SK-N-SH (cell line): ENCODE results near the gene HSPG2.
"Not testable (repeated sequence)": the region's sequence is repeated elsewhere in the genome, so short reads cannot be mapped to it uniquely, and the experiment has no call there.

Source experiments
- EZH2phosphoT487 ChIP-seq: fragments of 200-600 bp; sonication (generic); IDR thresholded peaks from 2 replicates; pipeline ENCODE4 v1.6.1; 2017; ENCODE audit warnings: low read depth, mixed run types, mild to moderate bottlenecking, antibody characterized with exemption, moderate library complexity, borderline replicate concordance
- FOSL2 ChIP-seq: IDR thresholded peaks from 2 replicates; pipeline ENCODE4 v1.4.0; 2012; ENCODE audit warnings: low read depth, mild to moderate bottlenecking, moderate library complexity, borderline replicate concordance
- MAX ChIP-seq: IDR thresholded peaks from 2 replicates; pipeline ENCODE4 v1.4.0; 2012; ENCODE audit warnings: low read depth
- POLR2AphosphoS5 ChIP-seq: IDR thresholded peaks from 2 replicates; pipeline ENCODE4 v1.6.1; 2012; ENCODE audit warnings: low read depth, low read length
- RFX5 ChIP-seq: IDR thresholded peaks from 2 replicates; pipeline ENCODE4 v1.6.1; 2012; ENCODE audit warnings: mild to moderate bottlenecking, improper control_type of control experiment, low read length
- SIN3A ChIP-seq: IDR thresholded peaks from 2 replicates; pipeline ENCODE4 v1.6.1; 2012; ENCODE audit warnings: low read depth, mild to moderate bottlenecking, low read length, moderate library complexity, borderline replicate concordance
- TEAD4 ChIP-seq: IDR thresholded peaks from 2 replicates; pipeline ENCODE4 v1.4.0; 2012; ENCODE audit warnings: mild to moderate bottlenecking, borderline replicate concordance; ENCODE audit not compliant: insufficient read depth
- TF ChIP-seq, protein P1 (sequence below): IDR thresholded peaks from 2 replicates; pipeline ENCODE4 v1.4.0; 2012; ENCODE audit warnings: low read depth, borderline replicate concordance
- TF ChIP-seq, protein P2 (sequence below): fragments of 200-600 bp; sonication (generic); IDR thresholded peaks from 2 replicates; pipeline ENCODE4 v1.6.1; 2017; ENCODE audit warnings: antibody characterized with exemption, mild to moderate bottlenecking, moderate library complexity

DNA sequence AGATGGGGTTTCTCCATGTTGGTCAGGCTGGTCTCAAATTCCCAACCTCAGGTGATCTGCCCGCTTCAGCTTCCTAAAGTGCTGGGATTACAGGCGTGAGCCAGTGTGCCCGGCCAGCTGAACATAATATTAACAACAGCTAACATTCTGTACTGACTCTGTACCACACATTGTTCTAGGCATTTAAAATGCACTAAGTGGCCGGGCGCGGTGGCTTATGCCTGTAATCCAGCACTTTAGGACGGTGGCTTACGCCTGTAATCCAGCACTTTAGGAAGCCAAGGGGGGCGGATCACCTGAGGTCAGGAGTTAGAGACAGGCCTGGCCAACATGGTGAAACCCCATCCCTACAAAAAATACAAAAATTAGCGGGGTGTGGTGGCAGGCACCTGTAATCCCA, 110.4 kb downstream of the HSPG2 start:
- TF ChIP-seq FOSL2, POLR2AphosphoS5, EZH2phosphoT487, TEAD4, SIN3A, MAX, RFX5: not testable (repeated sequence)
- TF ChIP-seq, protein P1, sequence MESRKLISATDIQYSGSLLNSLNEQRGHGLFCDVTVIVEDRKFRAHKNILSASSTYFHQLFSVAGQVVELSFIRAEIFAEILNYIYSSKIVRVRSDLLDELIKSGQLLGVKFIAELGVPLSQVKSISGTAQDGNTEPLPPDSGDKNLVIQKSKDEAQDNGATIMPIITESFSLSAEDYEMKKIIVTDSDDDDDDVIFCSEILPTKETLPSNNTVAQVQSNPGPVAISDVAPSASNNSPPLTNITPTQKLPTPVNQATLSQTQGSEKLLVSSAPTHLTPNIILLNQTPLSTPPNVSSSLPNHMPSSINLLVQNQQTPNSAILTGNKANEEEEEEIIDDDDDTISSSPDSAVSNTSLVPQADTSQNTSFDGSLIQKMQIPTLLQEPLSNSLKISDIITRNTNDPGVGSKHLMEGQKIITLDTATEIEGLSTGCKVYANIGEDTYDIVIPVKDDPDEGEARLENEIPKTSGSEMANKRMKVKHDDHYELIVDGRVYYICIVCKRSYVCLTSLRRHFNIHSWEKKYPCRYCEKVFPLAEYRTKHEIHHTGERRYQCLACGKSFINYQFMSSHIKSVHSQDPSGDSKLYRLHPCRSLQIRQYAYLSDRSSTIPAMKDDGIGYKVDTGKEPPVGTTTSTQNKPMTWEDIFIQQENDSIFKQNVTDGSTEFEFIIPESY = not testable (repeated sequence)
- TF ChIP-seq, protein P2, sequence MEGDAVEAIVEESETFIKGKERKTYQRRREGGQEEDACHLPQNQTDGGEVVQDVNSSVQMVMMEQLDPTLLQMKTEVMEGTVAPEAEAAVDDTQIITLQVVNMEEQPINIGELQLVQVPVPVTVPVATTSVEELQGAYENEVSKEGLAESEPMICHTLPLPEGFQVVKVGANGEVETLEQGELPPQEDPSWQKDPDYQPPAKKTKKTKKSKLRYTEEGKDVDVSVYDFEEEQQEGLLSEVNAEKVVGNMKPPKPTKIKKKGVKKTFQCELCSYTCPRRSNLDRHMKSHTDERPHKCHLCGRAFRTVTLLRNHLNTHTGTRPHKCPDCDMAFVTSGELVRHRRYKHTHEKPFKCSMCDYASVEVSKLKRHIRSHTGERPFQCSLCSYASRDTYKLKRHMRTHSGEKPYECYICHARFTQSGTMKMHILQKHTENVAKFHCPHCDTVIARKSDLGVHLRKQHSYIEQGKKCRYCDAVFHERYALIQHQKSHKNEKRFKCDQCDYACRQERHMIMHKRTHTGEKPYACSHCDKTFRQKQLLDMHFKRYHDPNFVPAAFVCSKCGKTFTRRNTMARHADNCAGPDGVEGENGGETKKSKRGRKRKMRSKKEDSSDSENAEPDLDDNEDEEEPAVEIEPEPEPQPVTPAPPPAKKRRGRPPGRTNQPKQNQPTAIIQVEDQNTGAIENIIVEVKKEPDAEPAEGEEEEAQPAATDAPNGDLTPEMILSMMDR = not testable (repeated sequence)
